Activated T-helper 1 cell treated with anti-CD3 and anti-CD28 coated beads, Interleukin-2, amount 50 U/mL, for 16 hours (primary cell): ENCODE measurements around the gene DKK1.

Source experiments
- DNase-seq, 2 donors: peaks; one replicate each; pipeline ENCODE4 v3.0.0-alpha.2; 2020; ENCODE audit warnings: low read depth in 1 of 2, low spot score in 1 of 2

The DKK1 gene, protein sequence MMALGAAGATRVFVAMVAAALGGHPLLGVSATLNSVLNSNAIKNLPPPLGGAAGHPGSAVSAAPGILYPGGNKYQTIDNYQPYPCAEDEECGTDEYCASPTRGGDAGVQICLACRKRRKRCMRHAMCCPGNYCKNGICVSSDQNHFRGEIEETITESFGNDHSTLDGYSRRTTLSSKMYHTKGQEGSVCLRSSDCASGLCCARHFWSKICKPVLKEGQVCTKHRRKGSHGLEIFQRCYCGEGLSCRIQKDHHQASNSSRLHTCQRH

DNA sequence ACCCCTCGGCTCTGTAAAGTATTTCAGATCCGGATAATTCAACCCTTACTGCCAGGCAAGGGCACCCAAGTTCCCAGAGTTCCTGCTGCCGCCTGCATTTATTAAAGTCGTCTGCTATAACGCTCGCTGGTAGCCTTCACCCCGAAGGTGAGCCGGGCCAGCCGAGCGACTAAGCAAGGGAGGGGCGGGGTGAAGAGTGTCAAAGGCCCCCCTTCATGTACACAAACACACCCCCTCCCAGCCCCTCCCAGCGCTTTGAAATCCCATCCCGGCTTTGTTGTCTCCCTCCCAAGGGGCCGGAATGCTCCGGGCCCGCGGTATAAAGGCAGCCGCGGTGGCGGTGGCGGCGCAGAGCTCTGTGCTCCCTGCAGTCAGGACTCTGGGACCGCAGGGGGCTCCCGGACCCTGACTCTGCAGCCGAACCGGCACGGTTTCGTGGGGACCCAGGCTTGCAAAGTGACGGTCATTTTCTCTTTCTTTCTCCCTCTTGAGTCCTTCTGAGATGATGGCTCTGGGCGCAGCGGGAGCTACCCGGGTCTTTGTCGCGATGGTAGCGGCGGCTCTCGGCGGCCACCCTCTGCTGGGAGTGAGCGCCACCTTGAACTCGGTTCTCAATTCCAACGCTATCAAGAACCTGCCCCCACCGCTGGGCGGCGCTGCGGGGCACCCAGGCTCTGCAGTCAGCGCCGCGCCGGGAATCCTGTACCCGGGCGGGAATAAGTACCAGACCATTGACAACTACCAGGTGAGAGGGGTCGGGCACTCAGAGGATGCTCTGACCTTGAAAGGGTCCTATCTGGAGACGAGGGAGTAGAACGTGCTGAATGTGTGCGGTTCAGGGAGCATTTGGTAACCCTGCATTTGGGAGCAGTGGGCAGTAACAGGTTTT is at the start of gene DKK1:
DKK1 (plus strand) TSS at position 349 of the 889 bp plus-strand sequence; CDS start at position 503, 154 bp downstream.
- no peak for DNase-seq

DNA sequence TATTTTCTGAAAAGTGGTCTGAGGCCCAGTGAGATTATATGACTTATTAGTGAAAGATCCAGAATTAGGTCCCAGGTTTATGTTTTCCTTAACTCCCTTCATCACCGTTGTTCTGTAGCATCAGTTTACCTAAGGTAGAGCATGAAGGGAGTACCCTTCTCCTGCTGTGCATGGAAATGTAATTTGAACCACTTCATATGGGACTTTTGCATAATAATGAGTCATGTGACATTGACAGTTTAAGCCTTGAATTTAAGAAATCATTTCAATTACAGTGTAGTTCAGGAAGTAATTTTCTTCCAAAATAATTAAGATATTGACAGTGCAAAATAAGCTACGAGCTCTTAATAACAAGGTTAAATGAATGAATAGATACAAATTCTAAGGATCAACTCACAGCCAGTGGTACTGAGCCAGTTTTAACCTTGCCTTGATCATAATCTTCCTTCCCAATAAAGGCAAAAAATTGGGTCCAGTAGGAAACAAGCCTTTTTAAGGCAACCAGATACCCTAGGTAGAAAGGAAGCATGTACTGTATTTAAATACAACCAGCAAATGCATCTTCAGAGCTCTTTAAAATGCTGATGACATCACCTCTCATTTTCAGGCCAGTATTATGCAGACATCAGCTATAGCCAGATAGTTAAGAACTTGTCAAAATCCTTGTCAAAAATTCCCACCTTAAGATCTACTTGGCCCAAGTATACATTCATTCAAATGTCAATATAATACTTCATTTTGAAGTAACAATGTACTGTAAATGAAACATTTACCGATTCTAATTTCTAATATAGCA is 48.8 kb upstream of the DKK1 start:
- DNase-seq: no peak

DNA sequence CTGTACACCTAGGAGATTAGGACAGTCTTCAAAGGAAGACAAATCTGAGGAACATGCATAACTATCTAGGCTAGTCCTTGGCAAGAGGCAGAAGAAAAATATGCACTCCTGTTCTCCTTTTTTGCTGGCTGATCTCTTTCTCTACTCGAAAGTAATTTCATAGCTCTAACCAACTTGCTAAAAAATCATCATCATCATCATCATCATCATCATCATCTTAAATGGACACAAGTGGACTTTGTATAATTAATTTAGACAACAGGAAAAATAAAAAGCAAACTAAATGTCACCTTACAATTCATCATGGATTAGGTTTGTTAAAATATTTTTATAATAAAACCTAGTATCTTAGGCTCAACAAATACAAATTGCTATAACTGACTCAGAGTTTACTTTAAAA is 47.2 kb upstream of the DKK1 start:
- DNase-seq: no peak

DNA sequence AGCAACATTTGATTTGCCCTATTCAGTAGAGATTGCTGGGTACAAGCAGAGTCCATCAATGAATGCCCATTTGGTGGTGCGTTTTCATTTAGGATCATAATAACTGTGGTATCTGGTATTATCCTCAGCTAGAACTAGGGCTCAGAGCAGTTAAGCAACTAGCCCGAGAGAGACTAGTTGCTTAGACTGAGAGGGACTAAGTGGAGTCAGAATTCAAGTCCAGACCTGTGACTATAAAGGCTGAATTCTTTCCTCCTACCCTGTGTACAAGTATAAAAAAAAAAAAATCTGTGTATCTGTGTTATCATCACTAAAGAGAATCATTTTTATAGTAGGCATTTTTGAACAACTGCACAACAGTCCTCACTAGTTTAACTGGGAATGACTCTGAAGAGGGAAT is 45.3 kb upstream of the DKK1 start:
- no peak for DNase-seq

DNA sequence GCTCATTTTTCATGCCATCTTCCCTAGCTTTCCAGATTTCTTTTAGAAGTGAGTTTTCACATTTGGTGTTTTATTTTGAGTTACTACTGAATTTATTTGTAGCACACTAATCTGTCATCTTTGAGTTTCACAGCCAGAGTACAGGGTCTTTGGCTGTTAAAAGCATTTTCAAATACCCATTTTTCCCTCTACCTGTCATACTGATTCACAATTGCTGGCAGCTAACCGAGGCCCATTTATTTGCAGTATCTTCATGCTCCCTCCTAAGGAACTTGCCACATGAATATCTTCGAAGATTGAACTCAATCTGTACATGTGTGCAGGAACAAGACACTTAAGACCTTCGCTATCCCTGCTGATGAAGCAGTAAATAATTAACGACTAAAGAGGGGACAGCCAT is 44.8 kb upstream of the DKK1 start:
- DNase-seq: no peak

DNA sequence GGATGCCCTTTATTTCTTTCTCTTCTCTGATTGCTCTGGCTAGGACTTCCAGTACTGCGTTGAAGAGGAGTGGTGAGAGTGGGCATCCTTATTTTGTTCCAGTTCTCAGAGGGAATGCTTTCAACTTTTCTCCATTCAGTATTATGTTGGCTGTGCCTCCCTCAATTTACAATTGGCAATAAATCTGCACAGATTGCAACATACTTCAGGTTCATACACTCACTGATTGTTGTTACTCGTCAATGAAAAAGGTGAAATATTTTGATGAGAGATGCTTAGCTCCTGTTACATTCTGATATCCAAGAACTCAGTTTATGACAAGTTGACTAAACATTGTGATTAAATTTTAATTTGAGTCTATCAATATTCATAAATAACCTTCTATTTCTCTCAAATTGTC is 37.9 kb upstream of the DKK1 start:
- DNase-seq: no peak

DNA sequence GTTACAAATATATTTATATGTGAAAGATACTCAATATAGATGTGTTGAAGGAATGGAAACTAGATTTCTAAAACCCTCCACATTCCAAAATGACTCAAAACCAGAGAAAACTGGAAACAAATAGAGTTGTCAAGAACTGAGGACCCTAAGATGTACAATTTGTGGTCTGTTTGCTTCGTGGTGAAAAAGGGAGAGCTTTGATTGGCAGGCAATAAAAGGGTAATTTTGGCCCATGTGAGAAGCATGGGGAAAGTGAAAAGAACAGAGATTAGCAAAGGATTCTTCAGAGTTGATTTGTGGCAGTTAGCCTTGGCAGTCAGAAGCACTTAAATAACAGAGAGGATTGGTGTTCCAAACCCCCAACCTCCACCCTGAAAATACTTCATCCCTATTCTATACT is 37.1 kb upstream of the DKK1 start:
- no peak for DNase-seq

DNA sequence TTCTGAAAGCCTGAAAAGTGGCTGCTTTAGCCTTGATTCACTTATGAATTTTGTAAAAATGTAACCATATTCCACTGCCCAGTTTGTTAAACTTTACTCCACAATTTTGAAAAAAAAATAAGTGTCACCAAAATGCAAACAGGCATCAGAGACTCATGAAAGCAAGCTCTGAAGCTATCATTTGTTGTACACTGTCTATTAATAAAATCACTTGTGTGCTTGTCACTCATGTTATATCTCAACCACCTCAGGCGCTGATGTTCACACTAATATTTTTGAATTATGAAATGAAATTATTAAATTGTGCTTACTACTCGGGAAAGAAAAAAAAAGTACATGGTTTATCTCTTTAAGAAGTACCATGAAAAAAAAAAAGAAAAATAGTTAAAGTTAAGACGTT is 34.5 kb upstream of the DKK1 start:
- DNase-seq: no peak

DNA sequence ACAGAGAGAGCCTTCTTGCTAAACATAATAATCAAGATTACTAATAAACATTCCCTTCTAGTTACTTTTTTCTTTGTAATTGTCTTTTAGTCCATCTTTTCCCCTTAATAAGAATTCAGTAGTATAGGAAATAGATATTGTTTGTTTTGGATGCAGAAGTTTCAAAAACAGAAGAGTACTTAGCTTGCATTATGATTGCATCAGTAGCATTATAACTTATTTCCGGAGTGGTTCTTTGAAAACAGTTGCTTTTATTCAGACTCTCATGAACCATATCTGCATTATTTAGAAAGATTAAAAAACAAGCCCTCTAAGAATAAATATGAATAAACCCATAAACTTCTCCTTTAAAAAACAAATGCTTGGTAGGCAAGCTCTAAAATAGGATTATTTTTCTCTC is 34.0 kb upstream of the DKK1 start:
- DNase-seq: no peak

DNA sequence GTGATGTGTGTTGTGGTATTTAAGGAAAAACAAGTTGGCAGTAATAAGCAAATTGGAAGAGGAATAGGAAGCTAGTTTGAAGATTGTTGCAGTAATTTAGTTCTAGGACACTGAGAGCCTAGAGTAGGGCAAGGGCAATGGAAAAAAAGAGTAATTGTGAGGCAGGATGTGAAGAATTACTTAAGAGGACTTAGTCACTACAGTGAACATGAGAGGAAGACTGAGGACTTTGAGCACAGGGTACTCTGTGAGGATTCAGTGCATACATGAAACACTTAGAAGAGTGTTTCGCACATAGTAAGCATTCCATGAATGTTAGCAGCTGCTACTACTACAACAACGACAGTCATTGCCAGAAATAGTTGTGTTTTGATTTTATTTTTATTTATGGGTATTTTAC is 30.9 kb upstream of the DKK1 start:
- no peak for DNase-seq

DNA sequence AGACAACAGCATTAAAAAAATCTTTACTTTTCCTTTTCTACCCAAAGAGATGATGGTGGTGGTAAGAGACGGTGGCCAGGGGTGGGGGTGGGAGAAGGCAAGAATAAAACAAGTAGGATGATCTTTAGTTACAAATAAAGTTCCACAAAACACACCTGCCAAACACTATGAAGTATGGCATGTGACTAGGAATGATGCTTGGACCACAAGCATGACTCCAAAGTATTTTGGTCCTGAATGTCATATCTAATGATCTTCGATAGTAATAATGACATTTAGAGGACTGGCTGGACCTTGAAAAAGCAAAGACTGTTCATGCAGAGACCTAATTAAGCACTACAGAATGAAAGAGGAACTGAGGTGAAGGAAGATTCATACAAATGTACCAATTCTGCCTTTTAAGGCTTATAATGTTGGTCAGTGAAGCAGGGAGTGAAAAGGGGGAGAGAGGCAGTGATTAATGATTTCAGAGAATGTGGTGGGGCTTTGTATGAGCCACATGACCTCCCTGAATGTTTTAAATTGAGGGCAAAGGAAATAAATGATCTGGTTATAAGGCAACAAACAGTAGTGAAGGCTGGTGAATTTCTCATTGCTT is 29.6 kb upstream of the DKK1 start:
- no peak for DNase-seq

DNA sequence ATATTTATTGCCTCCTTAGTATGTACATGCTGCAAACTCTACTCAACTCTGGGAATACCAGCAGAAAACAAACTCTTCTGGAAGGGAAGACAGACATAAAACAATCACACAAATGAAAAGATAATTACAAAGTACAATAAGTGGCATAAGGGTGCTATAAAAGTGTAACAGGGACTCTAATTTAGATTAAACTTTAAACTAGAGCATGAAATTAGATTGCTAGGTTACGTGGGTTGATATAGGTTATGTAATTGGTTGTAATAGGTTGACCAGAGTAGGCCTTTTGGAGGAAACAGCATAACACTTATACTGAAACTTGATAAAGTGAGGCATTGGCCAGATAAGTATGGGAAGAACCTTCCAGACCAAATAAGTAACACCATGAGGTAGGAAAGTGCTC is 26.2 kb upstream of the DKK1 start:
- DNase-seq: no peak

DNA sequence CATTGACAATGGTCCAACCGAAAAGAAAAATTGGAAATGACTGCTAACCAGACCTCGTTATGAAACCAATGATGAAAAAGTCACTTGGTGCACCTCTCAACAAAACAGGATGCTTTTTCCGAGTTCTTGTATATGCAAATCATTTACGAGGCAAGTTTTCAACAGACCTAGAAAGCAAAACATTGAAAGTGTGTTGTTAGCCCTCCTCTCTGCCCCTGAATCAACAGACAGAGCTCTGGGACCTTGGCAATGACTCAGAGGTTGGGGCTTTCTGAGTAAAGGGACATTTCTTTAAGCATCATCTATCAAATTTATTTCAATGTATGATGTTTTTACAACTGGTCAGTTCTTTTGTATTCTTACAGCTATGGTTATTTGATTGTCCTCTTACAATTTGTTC is 16.3 kb upstream of the DKK1 start:
- no peak for DNase-seq

DNA sequence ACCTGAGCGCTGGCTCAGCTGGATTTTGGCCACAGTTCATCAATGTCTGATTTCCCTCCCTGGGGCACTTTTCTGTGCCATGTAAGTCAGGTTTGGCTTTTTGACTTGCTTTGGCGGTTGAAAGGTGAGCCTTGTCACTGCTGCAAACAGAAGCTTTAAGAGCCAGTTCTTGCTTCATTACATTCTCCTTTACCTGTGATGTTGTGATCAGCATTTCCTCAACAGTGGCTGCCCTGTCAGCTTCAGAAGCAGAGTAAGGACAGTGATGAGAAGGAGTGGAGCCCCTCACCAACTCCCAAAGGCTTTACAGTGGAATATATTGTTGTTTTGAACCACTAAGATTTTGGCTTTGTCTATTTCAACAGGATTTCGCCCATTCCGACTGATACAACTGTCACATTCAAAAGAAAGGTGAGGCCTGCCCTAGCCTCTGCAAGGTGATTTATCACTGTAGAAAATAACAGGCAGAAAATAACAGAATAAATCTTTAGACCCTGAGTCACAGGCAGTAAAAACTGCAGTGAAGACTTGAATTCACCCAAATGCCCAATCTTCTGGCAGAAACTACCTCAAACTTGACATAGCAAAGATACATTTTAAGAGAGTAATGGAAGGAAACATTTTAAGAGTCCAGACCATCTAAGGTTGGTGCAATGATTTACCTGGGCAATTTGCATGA is 13.3 kb upstream of the DKK1 start:
- no peak for DNase-seq

DNA sequence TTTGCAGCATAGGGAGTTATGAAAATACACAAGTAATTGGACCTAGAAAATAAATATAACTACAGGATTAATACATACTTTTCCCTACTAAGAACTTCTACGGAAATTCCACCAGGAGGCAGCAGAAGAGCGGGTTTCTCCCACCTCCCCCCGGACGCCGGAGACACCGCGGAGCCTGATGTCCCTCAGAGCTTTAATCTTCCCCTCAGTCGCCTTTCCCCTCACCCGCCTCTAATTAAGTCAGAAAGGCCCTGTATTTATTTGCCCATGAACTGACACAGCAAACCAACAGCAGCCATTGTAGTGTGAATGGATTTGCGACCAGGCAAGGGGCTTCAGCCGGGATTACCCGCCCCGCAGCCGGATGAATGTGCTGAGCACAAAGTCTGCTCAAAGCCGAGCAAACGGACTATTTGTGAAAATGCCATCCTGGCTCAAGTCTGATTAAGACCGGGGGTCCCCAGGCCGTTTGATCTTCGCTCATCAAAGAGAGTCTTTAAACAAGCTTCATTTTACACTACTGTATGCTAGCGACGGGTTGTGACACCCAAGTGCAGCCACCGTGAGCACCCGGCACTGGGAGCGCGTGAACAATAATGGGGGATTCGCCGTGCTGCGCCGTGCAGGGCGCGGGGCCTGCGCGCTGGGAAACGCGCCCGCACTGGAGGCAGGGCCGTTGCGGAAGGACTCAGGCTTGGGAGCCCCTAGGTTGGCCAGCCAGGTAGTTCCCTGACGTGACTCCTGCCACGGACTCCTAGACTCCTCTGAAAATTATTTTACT is 5.6 kb upstream of the DKK1 start:
- DNase-seq: no peak

DNA sequence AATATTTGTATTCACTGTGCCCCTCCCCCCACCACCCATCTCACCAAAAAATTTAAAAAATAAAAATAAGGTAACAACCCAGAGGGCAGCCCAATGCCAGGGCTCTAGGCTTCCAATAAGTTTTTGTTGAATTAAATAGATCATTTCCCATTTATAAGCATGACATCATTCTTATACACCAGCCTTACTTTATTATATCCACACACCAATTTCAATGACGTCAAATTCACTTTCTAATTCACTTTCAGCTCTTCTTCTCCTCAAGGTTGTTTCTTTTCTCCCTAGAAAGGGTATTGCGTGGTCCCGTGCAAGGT is 1.2 kb upstream of the DKK1 start:
- no peak for DNase-seq

DNA sequence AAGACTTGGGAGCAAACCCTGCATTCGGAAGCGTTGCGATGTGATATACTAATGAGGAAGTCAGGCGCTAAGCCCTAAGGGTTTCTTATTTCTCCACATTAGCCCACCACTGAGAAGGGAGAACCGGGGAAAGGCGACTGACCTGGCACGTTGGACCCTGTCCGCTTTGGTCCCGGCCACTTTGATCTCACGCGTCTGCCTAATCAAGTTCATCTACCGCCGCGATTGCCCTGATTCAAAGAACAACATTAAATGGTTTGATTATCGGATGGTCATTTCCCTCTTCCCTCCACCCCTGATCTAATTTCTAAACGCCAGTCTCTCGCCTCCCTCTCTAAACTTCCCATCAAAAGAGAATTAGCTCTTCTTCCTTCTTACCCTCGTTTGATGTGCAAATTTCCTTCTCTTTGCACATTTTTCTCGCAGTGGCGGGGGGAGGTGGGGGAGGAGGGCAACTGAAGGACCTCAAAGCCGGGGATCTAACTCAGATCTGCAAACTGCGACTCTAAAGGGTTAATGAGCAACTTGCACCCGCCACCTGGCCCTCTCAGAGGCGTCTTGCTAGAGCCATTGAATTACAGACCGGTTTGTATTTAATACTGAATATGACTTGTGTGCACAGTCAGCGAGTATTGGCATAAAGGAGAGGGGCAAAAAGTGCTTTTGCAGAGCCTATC is 687 bp upstream of the DKK1 start:
- no peak for DNase-seq

DNA sequence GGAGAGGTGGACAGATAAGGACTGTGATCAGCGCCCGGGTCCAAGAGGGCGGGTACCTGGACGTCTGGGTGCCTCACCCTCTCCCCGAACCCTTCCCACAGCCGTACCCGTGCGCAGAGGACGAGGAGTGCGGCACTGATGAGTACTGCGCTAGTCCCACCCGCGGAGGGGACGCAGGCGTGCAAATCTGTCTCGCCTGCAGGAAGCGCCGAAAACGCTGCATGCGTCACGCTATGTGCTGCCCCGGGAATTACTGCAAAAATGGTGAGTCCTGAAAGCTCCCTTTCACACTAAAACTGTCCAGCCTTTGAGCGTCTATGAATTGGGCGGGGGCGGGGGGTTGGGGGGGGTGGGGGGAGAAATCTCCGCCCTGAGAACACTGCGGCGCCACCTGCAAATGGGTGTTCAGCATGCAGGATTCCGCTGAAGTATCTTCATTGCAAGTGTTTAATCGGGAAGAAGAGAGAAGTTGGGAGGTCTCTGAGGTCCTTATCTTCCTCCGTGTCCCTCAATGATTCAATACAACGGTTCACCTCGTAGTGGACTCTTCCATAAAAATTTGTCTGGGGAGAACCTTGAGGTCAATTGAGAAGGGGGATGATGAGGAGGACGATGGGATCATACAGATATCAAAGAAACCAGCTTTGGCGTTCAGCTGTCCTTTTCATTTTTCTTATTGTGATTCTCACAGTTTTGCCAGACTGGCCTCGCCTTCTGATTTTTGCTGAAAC is 906 bp downstream of the DKK1 start:
- no peak for DNase-seq

DNA sequence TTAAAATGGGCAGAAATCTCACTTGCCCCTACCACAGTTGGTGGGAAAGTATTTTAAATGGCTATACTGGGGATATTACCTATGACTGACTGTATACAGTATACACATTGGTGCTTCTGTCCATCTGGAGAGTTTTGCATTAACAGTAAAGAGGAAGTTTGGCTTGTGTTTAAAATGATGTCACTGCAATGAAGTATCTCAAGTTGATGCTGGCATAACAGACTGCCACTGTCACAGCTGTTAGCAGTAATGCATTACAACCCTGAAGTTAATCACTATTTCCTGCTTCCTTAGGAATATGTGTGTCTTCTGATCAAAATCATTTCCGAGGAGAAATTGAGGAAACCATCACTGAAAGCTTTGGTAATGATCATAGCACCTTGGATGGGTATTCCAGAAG is 1.9 kb downstream of the DKK1 start:
- DNase-seq: no peak
